Neural cell (in vitro differentiated cells): ENCODE results near the gene ARFRP1. TPM values are rescaled to one million over a fixed set of nuclear protein-coding genes. Genes with fewer than 3 reads are reported as not detected.

ENCODE experiments used
- H2AFZ ChIP-seq: fragments of 200-600, 300-800 bp; sonication (generic), shearing (Covaris generic); 2 replicates; pipeline ENCODE4 v1.6.0; 2014; ENCODE audit warnings: low read depth, mild to moderate bottlenecking, antibody characterized with exemption, low read length, moderate library complexity
- H3F3A ChIP-seq: fragments of 200-600 bp; shearing (Covaris generic); 2 replicates; pipeline ENCODE4 v1.6.1; 2016; ENCODE audit warnings: mild to moderate bottlenecking, moderate library complexity, mixed read lengths, antibody characterized with exemption, low read length; ENCODE audit not compliant: insufficient read depth, poor library complexity, severe bottlenecking
- H3K27ac ChIP-seq: fragments of 200-600, 300-800 bp; sonication (generic), shearing (Covaris generic); 2 replicates; pipeline ENCODE4 v1.5.1; 2014; ENCODE audit warnings: mild to moderate bottlenecking, low read length, moderate library complexity
- H3K27me3 ChIP-seq: fragments of 300-800, 200-600 bp; sonication (generic), shearing (Covaris generic); 2 replicates; pipeline ENCODE4 v1.6.0; 2014; ENCODE audit warnings: mild to moderate bottlenecking, low read depth, low read length, moderate library complexity; ENCODE audit not compliant: insufficient read depth
- H3K36me3 ChIP-seq: fragments of 300-800, 200-600 bp; sonication (generic), shearing (Covaris generic); 2 replicates; pipeline ENCODE4 v1.5.1; 2014; ENCODE audit warnings: mild to moderate bottlenecking, antibody characterized with exemption, low read length, moderate library complexity; ENCODE audit not compliant: insufficient read depth
- H3K4me2 ChIP-seq: fragments of 300-800, 200-600 bp; sonication (generic), shearing (Covaris generic); 2 replicates; pipeline ENCODE4 v1.6.0; 2014; ENCODE audit warnings: mild to moderate bottlenecking, low read length
- H3K4me3 ChIP-seq: fragments of 300-800, 200-600 bp; sonication (generic), shearing (Covaris generic); 2 replicates; pipeline ENCODE4 v1.5.1; 2014; ENCODE audit warnings: mild to moderate bottlenecking, low read length, moderate library complexity
- H3K79me2 ChIP-seq: fragments of 200-600 bp; shearing (Covaris generic); replicated peaks from 2 replicates; pipeline ENCODE4 v1.6.0; 2014; ENCODE audit warnings: mild to moderate bottlenecking, low read length, moderate library complexity; ENCODE audit not compliant: insufficient read depth
- H3K9ac ChIP-seq: fragments of 300-800, 200-600 bp; sonication (generic), shearing (Covaris generic); 2 replicates; pipeline ENCODE4 v1.6.1; 2016; ENCODE audit warnings: mild to moderate bottlenecking, low read length, mixed read lengths
- H3K9me2 ChIP-seq: fragments of 200-600 bp; shearing (Covaris generic); 2 replicates; pipeline ENCODE4 v1.6.1; 2016; ENCODE audit warnings: mild to moderate bottlenecking, low read length, mixed read lengths; ENCODE audit not compliant: insufficient read depth
- H3K9me3 ChIP-seq: fragments of 200-600, 300-800 bp; sonication (generic), shearing (Covaris generic); 2 replicates; pipeline ENCODE4 v1.6.1; 2016; ENCODE audit warnings: mild to moderate bottlenecking, mixed run types, low read length, moderate library complexity, mixed read lengths
- H4K20me1 ChIP-seq: fragments of 200-600 bp; shearing (Covaris generic); 2 replicates; pipeline ENCODE4 v1.6.1; 2016; ENCODE audit warnings: mild to moderate bottlenecking, mixed run types; ENCODE audit not compliant: insufficient read depth
- EP300 ChIP-seq: fragments of 450-650 bp; conservative IDR thresholded peaks from 2 replicates; pipeline ENCODE4 v1.6.1; 2014; ENCODE audit warnings: antibody characterized with exemption, mild to moderate bottlenecking, moderate library complexity; ENCODE audit not compliant: poor library complexity, severe bottlenecking
- EZH2 ChIP-seq: fragments of 200-600, 300-800 bp; shearing (Covaris generic), sonication (generic); IDR thresholded peaks from 2 replicates; pipeline ENCODE4 v1.6.1; 2014; ENCODE audit warnings: antibody characterized with exemption, low read length, borderline replicate concordance, mild to moderate bottlenecking; ENCODE audit not compliant: insufficient read depth, poor library complexity, severe bottlenecking
- MXI1 ChIP-seq: fragments of 450-650 bp; conservative IDR thresholded peaks from 2 replicates; pipeline ENCODE4 v1.6.1; 2014; ENCODE audit warnings: antibody characterized with exemption, mild to moderate bottlenecking; ENCODE audit not compliant: poor library complexity, severe bottlenecking
- POLR2AphosphoS5 ChIP-seq: IDR thresholded peaks from 2 replicates; pipeline ENCODE4 v1.6.1; 2012
- RAD21 ChIP-seq: fragments of 450-650 bp; conservative IDR thresholded peaks from 2 replicates; pipeline ENCODE4 v1.6.1; 2014; ENCODE audit warnings: antibody characterized with exemption, mild to moderate bottlenecking, moderate library complexity
- SMC3 ChIP-seq: fragments of 450-650 bp; conservative IDR thresholded peaks from 2 replicates; pipeline ENCODE4 v1.6.1; 2014; ENCODE audit warnings: antibody characterized with exemption, mild to moderate bottlenecking, moderate library complexity; ENCODE audit not compliant: poor library complexity
- TAF1 ChIP-seq: IDR thresholded peaks from 2 replicates; pipeline ENCODE4 v1.6.1; 2012; ENCODE audit warnings: low read depth
- polyA plus RNA-seq: library from polyadenylated mRNA; depleted of rRNA; stranded (reverse); fragments of >200 nt; gene quantifications from 2 replicates; pipeline ENCODE4 v1.2.3, GENCODE V29; 2014
- TF ChIP-seq, protein P1 (sequence below): IDR thresholded peaks from 2 replicates; pipeline ENCODE4 v1.6.1; 2012; ENCODE audit warnings: borderline replicate concordance
- TF ChIP-seq, protein P2 (sequence below): fragments of 450-650 bp; IDR thresholded peaks from 2 replicates; pipeline ENCODE4 v1.5.1; 2014; ENCODE audit warnings: antibody characterized with exemption, mild to moderate bottlenecking, moderate library complexity; ENCODE audit not compliant: poor library complexity, severe bottlenecking

Gene ARFRP1
- polyA plus RNA-seq, 1 donor from 2014 or later, result 70.9 TPM

DNA sequence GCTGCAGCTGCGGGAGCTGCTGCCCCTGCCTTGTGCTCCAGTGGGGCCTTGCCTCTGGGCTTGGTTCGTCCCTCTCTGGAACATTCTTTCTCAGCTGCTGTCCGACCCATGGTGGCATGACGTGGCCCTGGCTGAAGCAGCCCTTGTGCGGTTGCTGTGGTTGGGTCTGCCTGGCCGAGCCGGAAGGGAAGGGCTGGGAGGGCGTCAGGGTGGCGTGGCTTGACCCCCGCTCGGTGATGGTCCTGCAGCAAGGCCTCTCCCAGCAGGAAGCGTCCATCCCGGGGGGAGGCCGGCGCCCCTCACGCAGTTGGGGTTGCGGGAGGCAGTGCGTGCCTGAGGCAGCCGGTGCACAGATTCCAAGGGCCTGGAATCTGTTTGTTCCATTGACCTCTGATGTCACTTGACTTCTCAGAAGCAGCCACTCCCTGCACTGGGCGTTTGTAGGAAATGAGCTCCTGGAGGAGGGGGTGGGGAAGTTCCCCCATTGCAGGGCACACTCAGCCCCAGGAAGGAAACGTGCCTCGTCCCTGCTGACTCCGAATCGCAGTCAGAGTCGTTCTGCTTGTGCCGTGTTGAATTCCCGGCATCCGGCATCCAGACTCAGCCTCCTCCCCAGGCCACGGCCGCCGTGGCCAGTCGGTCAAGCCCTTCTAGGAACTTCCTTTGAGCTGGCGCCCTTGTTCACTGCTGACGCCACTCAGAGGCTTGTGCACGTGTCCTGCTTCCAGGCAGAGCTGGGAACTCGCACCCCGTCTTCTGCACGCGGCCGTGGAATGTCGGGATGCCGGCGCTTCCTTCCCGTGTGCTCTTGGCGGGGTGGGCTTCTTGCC, 21.1 kb downstream of the ARFRP1 start:
- TF ChIP-seq, protein P1, sequence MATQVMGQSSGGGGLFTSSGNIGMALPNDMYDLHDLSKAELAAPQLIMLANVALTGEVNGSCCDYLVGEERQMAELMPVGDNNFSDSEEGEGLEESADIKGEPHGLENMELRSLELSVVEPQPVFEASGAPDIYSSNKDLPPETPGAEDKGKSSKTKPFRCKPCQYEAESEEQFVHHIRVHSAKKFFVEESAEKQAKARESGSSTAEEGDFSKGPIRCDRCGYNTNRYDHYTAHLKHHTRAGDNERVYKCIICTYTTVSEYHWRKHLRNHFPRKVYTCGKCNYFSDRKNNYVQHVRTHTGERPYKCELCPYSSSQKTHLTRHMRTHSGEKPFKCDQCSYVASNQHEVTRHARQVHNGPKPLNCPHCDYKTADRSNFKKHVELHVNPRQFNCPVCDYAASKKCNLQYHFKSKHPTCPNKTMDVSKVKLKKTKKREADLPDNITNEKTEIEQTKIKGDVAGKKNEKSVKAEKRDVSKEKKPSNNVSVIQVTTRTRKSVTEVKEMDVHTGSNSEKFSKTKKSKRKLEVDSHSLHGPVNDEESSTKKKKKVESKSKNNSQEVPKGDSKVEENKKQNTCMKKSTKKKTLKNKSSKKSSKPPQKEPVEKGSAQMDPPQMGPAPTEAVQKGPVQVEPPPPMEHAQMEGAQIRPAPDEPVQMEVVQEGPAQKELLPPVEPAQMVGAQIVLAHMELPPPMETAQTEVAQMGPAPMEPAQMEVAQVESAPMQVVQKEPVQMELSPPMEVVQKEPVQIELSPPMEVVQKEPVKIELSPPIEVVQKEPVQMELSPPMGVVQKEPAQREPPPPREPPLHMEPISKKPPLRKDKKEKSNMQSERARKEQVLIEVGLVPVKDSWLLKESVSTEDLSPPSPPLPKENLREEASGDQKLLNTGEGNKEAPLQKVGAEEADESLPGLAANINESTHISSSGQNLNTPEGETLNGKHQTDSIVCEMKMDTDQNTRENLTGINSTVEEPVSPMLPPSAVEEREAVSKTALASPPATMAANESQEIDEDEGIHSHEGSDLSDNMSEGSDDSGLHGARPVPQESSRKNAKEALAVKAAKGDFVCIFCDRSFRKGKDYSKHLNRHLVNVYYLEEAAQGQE, result no peak
- TF ChIP-seq EZH2 (no peak), MXI1 (no peak), SMC3 (no peak), RAD21 (no peak), POLR2AphosphoS5 (no peak), EP300 (no peak), TAF1 (no peak)
- TF ChIP-seq, protein P2, sequence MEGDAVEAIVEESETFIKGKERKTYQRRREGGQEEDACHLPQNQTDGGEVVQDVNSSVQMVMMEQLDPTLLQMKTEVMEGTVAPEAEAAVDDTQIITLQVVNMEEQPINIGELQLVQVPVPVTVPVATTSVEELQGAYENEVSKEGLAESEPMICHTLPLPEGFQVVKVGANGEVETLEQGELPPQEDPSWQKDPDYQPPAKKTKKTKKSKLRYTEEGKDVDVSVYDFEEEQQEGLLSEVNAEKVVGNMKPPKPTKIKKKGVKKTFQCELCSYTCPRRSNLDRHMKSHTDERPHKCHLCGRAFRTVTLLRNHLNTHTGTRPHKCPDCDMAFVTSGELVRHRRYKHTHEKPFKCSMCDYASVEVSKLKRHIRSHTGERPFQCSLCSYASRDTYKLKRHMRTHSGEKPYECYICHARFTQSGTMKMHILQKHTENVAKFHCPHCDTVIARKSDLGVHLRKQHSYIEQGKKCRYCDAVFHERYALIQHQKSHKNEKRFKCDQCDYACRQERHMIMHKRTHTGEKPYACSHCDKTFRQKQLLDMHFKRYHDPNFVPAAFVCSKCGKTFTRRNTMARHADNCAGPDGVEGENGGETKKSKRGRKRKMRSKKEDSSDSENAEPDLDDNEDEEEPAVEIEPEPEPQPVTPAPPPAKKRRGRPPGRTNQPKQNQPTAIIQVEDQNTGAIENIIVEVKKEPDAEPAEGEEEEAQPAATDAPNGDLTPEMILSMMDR, result no peak

DNA sequence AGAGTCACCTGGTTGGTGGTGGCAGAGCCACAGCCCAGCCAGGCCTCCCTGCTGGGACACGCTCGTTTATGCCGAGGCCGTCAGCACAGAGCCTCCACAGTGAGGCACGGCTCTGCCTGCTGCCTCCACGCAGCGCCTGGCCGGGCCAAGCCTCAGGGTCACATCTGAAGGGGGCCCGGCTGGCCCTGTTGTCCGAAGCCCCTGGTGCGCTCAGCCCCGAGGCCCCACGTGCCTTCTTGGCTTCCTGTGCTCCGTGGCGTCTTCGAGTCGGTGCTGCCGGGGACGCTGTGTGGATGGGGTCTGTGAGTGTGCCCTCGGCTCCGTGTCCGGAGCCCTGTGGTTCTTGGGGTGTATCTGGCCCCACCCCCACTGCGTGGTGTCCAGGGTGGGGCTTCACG, 21.7 kb downstream of the ARFRP1 start:
- H3F3A ChIP-seq, result no peaks in the 10 kb centered on the region
- no peak overlapping the region for H3K9ac ChIP-seq
- no peaks in the 10 kb centered on the region for H3K9me3 ChIP-seq
- H3K36me3 ChIP-seq, result no peaks in the 10 kb centered on the region
- H3K27me3 ChIP-seq, result no peaks in the 10 kb centered on the region
- H4K20me1 ChIP-seq, result no peaks in the 10 kb centered on the region
- H3K79me2 ChIP-seq, result no peaks in the 10 kb centered on the region
- H3K27ac ChIP-seq, result no peak overlapping the region
- H3K9me2 ChIP-seq, result no peaks in the 10 kb centered on the region
- no peak overlapping the region for H3K4me2 ChIP-seq
- no peak for TF ChIP-seq EZH2
- no peak for TF ChIP-seq POLR2AphosphoS5
- TF ChIP-seq, protein P1, result no peak
- TF ChIP-seq, protein P2, result no peak
- no peak for TF ChIP-seq MXI1
- TF ChIP-seq SMC3, result no peak
- TF ChIP-seq EP300, result no peak
- no peak for TF ChIP-seq RAD21
- no peak for TF ChIP-seq TAF1
- no peak overlapping the region for H3K4me3 ChIP-seq
- H2AFZ ChIP-seq, result no peak overlapping the region

More for the DNA sequence above, 21.1 kb downstream of the ARFRP1 start:
- no peaks in the 10 kb centered on the region for H4K20me1 ChIP-seq
- no peak overlapping the region for H3K4me3 ChIP-seq
- H3K36me3 ChIP-seq, result no peaks in the 10 kb centered on the region
- no peaks in the 10 kb centered on the region for H3K9me2 ChIP-seq
- no peaks in the 10 kb centered on the region for H3K27me3 ChIP-seq
- no peaks in the 10 kb centered on the region for H3K9me3 ChIP-seq
- H3F3A ChIP-seq, result no peaks in the 10 kb centered on the region
- no peaks in the 10 kb centered on the region for H3K79me2 ChIP-seq
- no peak overlapping the region for H3K9ac ChIP-seq
- no peak overlapping the region for H3K27ac ChIP-seq
- no peak overlapping the region for H2AFZ ChIP-seq
- H3K4me2 ChIP-seq, result no peak overlapping the region
